ENCODE measurements around the gene TRA2B.
A peak's percentile ranks its signal among the peaks of the same experiment; 100 is the strongest.

Gene TRA2B

GRCh38 chr3:185935465-185936272 is 2.1 kb downstream of the TRA2B start:
- in situ Hi-C loops (cut with HindIII; ENCODE audit: low sequenced_read_pairs), result no loop called here
- no peak for DNase-seq (ENCODE audit: low read depth)
- peak overlapping the region; percentile 100 for H3K4me3 ChIP-seq (ENCODE audit: low read depth, low read length)
- no peak for TF ChIP-seq CTCF (IDR thresholded peaks at IDR 0.05; ENCODE audit: low read depth, low read length, missing control alignments)

- no peak for TF ChIP-seq CTCF (IDR thresholded peaks at IDR 0.05; ENCODE audit: low read depth, low read length, missing control alignments)
- peak overlapping the region; percentile 100 for H3K4me3 ChIP-seq (ENCODE audit: low read depth, low read length)
- in situ Hi-C loops (cut with HindIII; ENCODE audit: low sequenced_read_pairs), result no loop called here
- no peak for DNase-seq (ENCODE audit: low read depth)
Measured at GRCh38 chr3:185934767-185935464, 2.9 kb downstream of the TRA2B start.

GRCh38 chr3:185934174-185934557 is 3.6 kb downstream of the TRA2B start:
- in situ Hi-C loops (cut with HindIII; ENCODE audit: low sequenced_read_pairs), result no loop called here
- DNase-seq (ENCODE audit: low read depth), result no peak
- no peak for TF ChIP-seq CTCF (IDR thresholded peaks at IDR 0.05; ENCODE audit: low read depth, low read length, missing control alignments)
- H3K4me3 ChIP-seq (ENCODE audit: low read depth, low read length), result peak overlapping the region; percentile 100

- H3K4me3 ChIP-seq (ENCODE audit: low read depth, low read length), result peak overlapping the region; percentile 100
- in situ Hi-C loops (cut with HindIII; ENCODE audit: low sequenced_read_pairs), result no loop called here
Measured at GRCh38 chr3:185933374-185934173, 4.2 kb downstream of the TRA2B start.

GRCh38 chr3:185931777-185932612 is 5.8 kb downstream of the TRA2B start:
- peak overlapping the region; percentile 14 for H3K4me3 ChIP-seq (ENCODE audit: low read depth, low read length)
- no peak for TF ChIP-seq CTCF (IDR thresholded peaks at IDR 0.05; ENCODE audit: low read depth, low read length, missing control alignments)
- in situ Hi-C loops (cut with HindIII; ENCODE audit: low sequenced_read_pairs), result no loop called here
- DNase-seq (ENCODE audit: low read depth), result no peak

More at GRCh38 chr3:185933374-185934173, 4.2 kb downstream of the TRA2B start:
- no peak for TF ChIP-seq CTCF (IDR thresholded peaks at IDR 0.05; ENCODE audit: low read depth, low read length, missing control alignments)
- DNase-seq (ENCODE audit: low read depth), result no peak
